NCI-H2227 (cell line): ENCODE measurements around the gene BORA.
"Not testable (repeated sequence)": the region's sequence is repeated elsewhere in the genome, so short reads cannot be mapped to it uniquely, and the experiment has no call there.

Experiments used
- DNase-seq: peaks from one replicate; lab custom pipeline; 2025; ENCODE audit not compliant: unreplicated experiment; lab: John Stamatoyannopoulos, UW

Gene BORA

DNA sequence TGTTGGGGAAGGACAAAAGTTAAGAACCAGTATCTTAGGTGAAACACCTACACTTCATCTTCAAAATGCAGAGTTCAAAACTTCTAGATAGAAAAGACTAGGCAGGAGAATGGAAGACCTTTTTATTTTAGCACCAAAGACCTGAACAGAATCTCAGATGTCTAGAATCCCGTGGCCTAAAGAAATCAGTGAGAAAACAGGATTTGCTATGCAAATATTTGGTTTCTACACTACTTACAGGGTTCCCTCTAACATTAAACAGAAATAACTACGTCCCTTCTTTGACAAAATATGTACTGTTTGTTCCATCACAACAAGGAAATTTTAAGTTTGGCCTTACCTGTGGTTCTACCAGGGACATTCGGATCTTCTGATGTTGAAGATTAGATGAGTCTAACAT, 32.5 kb downstream of the BORA start:
- no peak for DNase-seq

DNA sequence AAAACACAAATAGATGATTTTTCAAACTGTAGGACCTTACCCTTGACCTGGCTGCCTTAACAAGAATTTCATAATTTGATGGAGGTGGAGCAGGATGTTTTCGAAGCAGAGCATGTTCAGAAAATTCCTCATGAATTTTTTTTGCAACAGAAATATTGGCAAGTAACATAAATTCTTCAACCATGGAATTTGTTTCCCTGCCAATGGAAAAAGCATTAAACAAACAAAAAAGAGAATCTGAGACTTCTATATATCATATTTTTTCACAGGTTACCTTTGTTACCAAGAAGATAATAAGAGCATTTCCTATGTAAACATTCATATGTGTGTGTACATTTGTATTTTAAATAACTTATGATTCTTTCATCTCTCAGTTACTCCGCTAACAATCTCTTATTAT, 35.7 kb downstream of the BORA start:
- DNase-seq, result no peak

DNA sequence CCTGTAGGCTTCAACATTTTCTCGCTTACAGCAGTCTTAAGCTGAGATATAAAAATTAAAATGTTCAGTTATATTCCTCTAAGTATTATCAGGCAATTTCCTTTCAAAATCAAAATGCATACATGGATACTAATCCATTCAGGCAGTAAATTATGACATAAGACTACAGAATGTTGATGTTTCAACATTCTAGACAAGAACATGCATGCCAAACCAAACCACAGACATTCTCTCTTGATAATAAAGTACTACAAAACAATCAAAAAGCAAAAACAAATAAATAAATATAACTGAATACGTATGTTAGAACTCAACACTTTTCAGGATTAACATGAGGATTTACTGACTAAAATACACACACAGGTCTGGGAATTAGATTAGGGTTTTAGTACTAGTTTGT, 46.3 kb downstream of the BORA start:
- no peak for DNase-seq

DNA sequence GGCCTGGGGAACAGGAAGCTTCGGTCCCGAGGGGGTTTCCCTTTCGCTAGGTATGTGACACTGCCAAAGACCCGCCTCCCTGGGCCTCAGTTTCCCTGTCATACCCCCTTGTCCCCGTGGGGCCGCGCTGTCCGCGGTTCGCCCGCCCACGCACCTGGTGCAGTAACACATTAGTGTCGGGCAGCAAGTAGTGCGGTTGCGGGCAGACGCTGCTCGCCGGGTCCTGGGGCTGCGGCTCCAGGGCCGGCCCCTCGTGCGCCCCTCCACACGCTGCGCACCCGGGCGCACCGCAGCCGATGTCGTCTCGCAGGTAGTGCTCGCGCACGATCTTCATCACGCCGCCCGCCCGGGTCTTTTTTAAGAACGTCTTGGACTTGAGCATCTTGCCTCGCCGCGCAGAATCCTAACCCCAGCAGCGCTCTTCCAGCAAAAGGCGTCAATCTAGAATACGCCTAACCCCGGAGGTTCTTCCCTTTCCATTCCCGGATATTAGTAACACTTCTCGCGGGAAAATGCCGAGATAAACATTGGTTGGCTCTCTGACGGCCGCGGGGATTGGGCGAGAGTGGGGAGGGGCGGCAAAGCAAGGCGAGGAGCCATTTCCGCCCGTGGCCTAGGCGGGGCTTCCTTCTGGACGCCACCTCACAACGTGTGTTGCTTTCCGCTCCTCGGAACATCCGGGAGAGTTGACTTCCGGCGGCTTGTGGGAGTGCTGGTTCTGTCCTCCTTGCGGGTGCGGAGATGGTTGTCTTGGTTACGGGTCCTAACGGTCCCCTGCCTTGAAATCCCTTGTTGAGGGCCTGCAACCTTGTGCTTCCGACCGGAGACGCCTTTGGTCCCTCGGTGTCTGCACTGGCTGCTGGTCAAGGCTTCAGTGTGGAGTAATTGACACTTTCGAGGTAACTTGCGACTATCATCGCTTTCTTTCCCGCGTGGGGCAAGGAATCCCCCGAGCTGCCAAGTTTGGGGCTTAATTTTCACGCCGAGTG, 54.0 kb downstream of the BORA start, which contains the start of the genes DIS3 and PIBF1:
DIS3 (minus strand) TSS at position 450 of the 989 bp plus-strand sequence; CDS start at position 382, 68 bp downstream.
PIBF1 (plus strand) TSS at position 683 of the 989 bp plus-strand sequence. CDS start 1,337 bp downstream, outside the sequence.
- peak; percentile 97 for DNase-seq

DNA sequence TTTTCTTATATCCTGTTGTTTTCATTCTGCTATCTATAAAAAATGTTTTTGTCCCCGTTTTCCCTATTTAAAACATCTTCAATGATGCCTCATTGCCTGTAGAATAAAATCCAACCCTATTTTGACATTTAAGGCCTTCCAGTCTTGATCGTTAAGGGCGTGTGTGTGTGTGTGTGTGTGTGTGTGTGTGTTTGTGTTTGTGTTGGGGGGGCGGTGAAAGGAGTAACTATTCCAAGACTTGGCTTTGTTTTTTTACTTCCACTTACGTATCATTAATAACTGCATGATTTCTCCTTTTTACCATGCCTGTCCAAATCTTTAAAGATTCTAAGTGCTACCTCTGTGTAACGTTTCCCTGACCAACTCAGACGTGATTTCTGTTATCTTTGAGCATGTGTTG, 55.0 kb downstream of the BORA start:
- peak; percentile 3 for DNase-seq

DNA sequence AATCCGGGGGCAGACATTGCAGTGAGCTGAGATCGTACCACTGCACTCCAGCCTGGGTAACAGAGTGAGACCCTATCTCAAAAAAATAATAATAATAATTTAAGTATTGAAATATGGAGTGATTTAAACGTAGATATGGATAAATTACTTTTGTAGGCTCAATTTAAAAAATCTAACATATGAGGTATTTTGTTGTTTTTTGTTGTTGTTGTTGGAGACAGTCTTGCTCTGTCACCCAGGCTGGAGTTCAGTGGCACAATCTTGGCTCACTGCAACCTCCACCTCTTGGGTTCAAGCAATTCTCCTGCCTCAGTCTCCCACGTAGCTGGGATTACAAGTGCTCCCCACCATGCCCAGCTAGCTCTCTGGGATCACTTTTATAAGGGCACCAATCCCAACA, 57.0 kb downstream of the BORA start:
- DNase-seq, result not testable (repeated sequence)

DNA sequence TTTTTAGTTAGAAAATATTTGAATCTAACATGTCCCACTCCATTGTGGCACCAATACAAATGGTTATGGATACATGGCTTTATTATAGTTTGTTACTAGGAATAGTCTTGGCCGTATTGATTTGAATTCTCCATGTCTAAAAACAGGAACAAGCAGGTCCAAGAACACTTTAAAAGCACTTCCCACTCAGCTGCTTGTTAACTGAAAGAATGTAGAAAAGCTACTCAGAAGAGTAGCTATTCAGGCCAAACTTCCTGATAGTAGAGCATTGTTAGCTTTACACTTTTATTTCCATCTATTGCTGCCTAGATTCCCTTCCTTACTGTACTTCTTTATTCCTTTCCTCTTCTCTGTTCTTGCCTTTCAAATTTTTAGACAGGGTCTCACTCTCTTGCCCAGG, 61.1 kb downstream of the BORA start:
- DNase-seq, result no peak

DNA sequence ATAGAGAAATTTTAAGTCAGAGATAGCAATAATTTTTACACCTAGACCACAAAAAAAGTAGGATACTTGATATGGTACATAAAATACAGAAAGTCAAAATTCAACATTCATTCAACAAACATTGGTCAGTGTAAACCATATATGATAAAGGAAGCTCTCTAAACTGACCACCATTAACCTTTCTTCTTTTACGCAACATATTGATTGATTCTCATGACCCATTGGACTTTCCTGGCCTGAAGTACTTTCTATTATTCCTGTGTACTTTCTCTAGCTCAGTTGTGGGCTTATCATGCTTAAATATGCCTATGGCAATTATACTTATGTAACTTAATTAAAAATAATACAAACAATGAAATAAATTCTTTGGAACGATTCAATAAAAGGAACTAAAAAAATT, 64.9 kb downstream of the BORA start:
- DNase-seq, result no peak

DNA sequence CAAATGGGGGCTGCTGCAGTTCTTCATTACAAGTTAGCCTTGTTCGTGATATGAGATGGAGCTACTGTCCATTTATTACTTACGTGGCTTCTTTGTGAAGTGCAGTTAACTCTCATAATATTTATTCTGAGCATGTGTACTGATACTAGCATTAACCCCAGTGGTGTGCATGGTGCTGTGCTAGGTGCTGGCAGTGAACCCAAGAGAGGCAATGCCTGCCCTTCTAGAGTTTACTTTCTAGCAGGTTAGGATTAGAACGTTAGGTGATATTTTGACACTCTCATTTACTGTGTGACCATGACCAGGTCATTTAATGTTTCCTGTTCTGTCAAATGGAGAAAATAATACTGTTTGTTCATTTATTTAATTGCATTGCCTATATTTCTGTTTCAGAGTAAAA, 71.1 kb downstream of the BORA start:
- no peak for DNase-seq

DNA sequence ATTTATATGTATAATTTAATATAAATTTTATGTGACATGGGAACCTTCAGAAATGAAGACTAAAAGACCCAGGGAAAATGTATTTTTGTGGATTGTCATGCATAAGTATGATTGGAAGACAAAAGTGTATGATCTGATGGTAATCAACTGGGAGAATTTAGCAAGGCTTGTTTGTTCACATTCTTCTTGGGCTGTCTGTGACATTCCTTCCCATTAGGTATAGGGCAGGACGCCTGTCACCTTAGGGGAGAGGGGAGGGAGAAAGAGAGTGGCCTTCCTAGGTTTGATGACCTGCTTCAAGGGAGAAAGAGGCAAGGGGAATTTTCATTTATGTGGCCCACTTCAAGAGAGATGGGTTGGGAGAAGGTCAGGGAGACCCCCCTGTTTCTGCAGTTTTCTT, 76.6 kb downstream of the BORA start:
- no peak for DNase-seq
